ENCODE measurements around the gene CCDC157. TPM values are rescaled to one million over a fixed set of nuclear protein-coding genes. Genes with fewer than 3 reads are reported as not detected.

CCDC157 gene
- total and polyA plus RNA-seq, 4 donors = 0.53 to 1.4 (median 0.98) TPM

- TF ChIP-seq RAD21 (IDR thresholded peaks at IDR 0.05) (no peak), HNF4G (IDR thresholded peaks at IDR 0.05) (no peak), JUND (IDR thresholded peaks at IDR 0.05) (no peak), FOXA2 (IDR thresholded peaks at IDR 0.05) (no peak), RXRA (IDR thresholded peaks at IDR 0.05) (no peak)
- TF ChIP-seq, protein P1, sequence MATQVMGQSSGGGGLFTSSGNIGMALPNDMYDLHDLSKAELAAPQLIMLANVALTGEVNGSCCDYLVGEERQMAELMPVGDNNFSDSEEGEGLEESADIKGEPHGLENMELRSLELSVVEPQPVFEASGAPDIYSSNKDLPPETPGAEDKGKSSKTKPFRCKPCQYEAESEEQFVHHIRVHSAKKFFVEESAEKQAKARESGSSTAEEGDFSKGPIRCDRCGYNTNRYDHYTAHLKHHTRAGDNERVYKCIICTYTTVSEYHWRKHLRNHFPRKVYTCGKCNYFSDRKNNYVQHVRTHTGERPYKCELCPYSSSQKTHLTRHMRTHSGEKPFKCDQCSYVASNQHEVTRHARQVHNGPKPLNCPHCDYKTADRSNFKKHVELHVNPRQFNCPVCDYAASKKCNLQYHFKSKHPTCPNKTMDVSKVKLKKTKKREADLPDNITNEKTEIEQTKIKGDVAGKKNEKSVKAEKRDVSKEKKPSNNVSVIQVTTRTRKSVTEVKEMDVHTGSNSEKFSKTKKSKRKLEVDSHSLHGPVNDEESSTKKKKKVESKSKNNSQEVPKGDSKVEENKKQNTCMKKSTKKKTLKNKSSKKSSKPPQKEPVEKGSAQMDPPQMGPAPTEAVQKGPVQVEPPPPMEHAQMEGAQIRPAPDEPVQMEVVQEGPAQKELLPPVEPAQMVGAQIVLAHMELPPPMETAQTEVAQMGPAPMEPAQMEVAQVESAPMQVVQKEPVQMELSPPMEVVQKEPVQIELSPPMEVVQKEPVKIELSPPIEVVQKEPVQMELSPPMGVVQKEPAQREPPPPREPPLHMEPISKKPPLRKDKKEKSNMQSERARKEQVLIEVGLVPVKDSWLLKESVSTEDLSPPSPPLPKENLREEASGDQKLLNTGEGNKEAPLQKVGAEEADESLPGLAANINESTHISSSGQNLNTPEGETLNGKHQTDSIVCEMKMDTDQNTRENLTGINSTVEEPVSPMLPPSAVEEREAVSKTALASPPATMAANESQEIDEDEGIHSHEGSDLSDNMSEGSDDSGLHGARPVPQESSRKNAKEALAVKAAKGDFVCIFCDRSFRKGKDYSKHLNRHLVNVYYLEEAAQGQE (IDR thresholded peaks at IDR 0.05) = no peak
- whole genome bisulfite sequencing = 97% methylated on average over 12 of the region's 12 CpGs
- Histone ChIP-seq H3K4me1 (ENCODE audit: control insufficient read depth in 4 of 4, insufficient read depth in 4 of 4, low read length in 3 of 4) (peaks cover 0 to 4% (median 2%) of the 10 kb centered on the region in 4 donors), H3K9me3 (ENCODE audit: control insufficient read depth in 4 of 4, low read length in 3 of 4) (no peaks in the 10 kb centered on the region), H3K27me3 (ENCODE audit: control insufficient read depth in 4 of 4, insufficient read depth in 4 of 4, low read length in 3 of 4) (no peaks in the 10 kb centered on the region), H3K27ac (ENCODE audit: low read depth in 1 of 2, low read length in 2 of 2) (no peak overlapping the region), H3K36me3 (ENCODE audit: control insufficient read depth in 4 of 4, insufficient read depth in 3 of 4, low read depth in 1 of 4, low read length in 3 of 4) (peaks cover 0 to 28% (median 6%) of the 10 kb centered on the region in 4 donors), H3K4me3 (ENCODE audit: low read depth in 1 of 3, low read length in 3 of 3) (no peak overlapping the region), H3K9ac (ENCODE audit: low read depth in 1 of 2, low read length in 2 of 2) (no peak overlapping the region)
- DNase-seq (ENCODE audit: low spot score) = no peak
Observed at GRCh38 chr22:30381264-30381663, 24.5 kb downstream of the CCDC157 start.

DNA sequence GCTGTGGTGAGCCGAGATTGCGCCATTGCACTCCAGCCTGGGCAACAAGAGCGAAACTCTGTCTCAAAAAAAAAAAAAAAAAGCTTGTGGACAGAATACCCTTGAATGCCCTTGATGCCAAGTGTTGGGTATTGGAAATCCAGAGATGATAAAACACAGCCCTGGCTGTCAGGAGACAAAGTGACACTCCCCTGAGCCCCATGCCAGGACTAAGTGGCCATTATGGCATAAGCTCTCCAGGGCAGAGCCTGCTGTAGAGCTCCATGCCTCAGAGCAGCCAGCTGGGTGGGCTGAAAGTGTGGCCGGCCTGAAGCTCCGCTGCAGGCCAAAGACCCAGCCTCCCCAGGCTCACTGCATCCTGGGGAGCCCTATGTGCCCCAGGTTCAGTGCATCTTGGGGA lies 25.5 kb downstream of the CCDC157 start:
- Histone ChIP-seq H3K9ac (ENCODE audit: low read depth in 1 of 2, low read length in 2 of 2) (no peak overlapping the region), H3K4me1 (ENCODE audit: control insufficient read depth in 4 of 4, insufficient read depth in 4 of 4, low read length in 3 of 4) (peaks cover 3 to 11% (median 7%) of the 10 kb centered on the region in 4 donors), H3K36me3 (ENCODE audit: control insufficient read depth in 4 of 4, insufficient read depth in 3 of 4, low read depth in 1 of 4, low read length in 3 of 4) (peaks cover 0 to 25% (median 6%) of the 10 kb centered on the region in 4 donors), H3K27me3 (ENCODE audit: control insufficient read depth in 4 of 4, insufficient read depth in 4 of 4, low read length in 3 of 4) (no peaks in the 10 kb centered on the region), H3K27ac (ENCODE audit: low read depth in 1 of 2, low read length in 2 of 2) (no peak overlapping the region), H3K4me3 (ENCODE audit: low read depth in 1 of 3, low read length in 3 of 3) (no peak overlapping the region), H3K9me3 (ENCODE audit: control insufficient read depth in 4 of 4, low read length in 3 of 4) (no peaks in the 10 kb centered on the region)
- 98% methylated on average over 5 of the region's 5 CpGs for WGBS
- TF ChIP-seq ZBTB33 (IDR thresholded peaks at IDR 0.05) = no peak
- TF ChIP-seq NR2F2 (IDR thresholded peaks at IDR 0.05) = no peak
- TF ChIP-seq FOXA2 (IDR thresholded peaks at IDR 0.05) = no peak
- TF ChIP-seq RAD21 (IDR thresholded peaks at IDR 0.05) = no peak
- TF ChIP-seq EGR1 (IDR thresholded peaks at IDR 0.05; ENCODE audit: low read depth in 2 of 2) = no peak
- TF ChIP-seq HNF4G (IDR thresholded peaks at IDR 0.05) = no peak
- no peak for TF ChIP-seq SP1 (IDR thresholded peaks at IDR 0.05)
- no peak for TF ChIP-seq FOXA1 (IDR thresholded peaks at IDR 0.05)
- TF ChIP-seq, protein P2, sequence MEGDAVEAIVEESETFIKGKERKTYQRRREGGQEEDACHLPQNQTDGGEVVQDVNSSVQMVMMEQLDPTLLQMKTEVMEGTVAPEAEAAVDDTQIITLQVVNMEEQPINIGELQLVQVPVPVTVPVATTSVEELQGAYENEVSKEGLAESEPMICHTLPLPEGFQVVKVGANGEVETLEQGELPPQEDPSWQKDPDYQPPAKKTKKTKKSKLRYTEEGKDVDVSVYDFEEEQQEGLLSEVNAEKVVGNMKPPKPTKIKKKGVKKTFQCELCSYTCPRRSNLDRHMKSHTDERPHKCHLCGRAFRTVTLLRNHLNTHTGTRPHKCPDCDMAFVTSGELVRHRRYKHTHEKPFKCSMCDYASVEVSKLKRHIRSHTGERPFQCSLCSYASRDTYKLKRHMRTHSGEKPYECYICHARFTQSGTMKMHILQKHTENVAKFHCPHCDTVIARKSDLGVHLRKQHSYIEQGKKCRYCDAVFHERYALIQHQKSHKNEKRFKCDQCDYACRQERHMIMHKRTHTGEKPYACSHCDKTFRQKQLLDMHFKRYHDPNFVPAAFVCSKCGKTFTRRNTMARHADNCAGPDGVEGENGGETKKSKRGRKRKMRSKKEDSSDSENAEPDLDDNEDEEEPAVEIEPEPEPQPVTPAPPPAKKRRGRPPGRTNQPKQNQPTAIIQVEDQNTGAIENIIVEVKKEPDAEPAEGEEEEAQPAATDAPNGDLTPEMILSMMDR (IDR thresholded peaks at IDR 0.05; ENCODE audit: low read depth, low read length, missing input control) = no peak
- TF ChIP-seq TAF1 (conservative IDR thresholded peaks at IDR 0.05) = no peak
- no peak for TF ChIP-seq JUND (IDR thresholded peaks at IDR 0.05)
- TF ChIP-seq HNF4A (conservative IDR thresholded peaks at IDR 0.05) = no peak
- no peak for TF ChIP-seq MAX (IDR thresholded peaks at IDR 0.05)
- no peak for TF ChIP-seq RXRA (IDR thresholded peaks at IDR 0.05)
- no peak for TF ChIP-seq GABPA (IDR thresholded peaks at IDR 0.05 in 1 of 2, conservative IDR thresholded peaks at IDR 0.05 in 1 of 2)
- no peak for TF ChIP-seq ATF3 (IDR thresholded peaks at IDR 0.05)
- TF ChIP-seq, protein P1 (IDR thresholded peaks at IDR 0.05) = no peak
- TF ChIP-seq YY1 (IDR thresholded peaks at IDR 0.05) = no peak
- no peak for DNase-seq (ENCODE audit: low spot score)

All from liver (tissue), 9 donors.